K562 (cell line): Measurements from ENCODE around the gene PIGQ. TPM values are rescaled to one million over a fixed set of nuclear protein-coding genes. Genes with fewer than 3 reads are reported as not detected.
A peak's percentile ranks its signal among the peaks of the same experiment; 100 is the strongest.

Experiments
- E2F3 ChIP-seq: fragments of 250-450 bp; sonication (Bioruptor Pico); IDR thresholded peaks from 2 replicates; pipeline ENCODE4 v1.4.0; 2020; ENCODE audit warnings: mild to moderate bottlenecking
- ELF1 ChIP-seq: fragments of 200-800 bp; sonication (Bioruptor generic); IDR thresholded peaks from 2 replicates; pipeline ENCODE4 v1.6.1; 2016; ENCODE audit warnings: missing genetic modification characterization, missing compliant biosample characterization
- FIP1L1 ChIP-seq: fragments of 200-400 bp; formaldehyde crosslinking; IDR thresholded peaks from 2 replicates; pipeline ENCODE4 v1.6.1; 2018; ENCODE audit warnings: mild to moderate bottlenecking, low read depth, low read length; ENCODE audit not compliant: poor library complexity, severe bottlenecking
- FOSL1 ChIP-seq: fragments of 200-800 bp; sonication (Bioruptor generic); conservative IDR thresholded peaks from 2 replicates; pipeline ENCODE4 v1.6.1; 2016; ENCODE audit warnings: missing genetic modification characterization, missing compliant biosample characterization
- HDAC1 ChIP-seq, 2 experiments: fragments of 450-650 bp; IDR thresholded peaks; 2 replicates each; pipeline ENCODE4 v1.6.1; 2016 to 2017; ENCODE audit warnings: inconsistent platforms in 1 of 2, mild to moderate bottlenecking in 1 of 2, moderate library complexity in 1 of 2
- MAX ChIP-seq: sonication (generic); formaldehyde crosslinking; IDR thresholded peaks from 2 replicates; pipeline ENCODE4 v1.9.0; 2022; ENCODE audit warnings: mild to moderate bottlenecking, missing genetic modification reagents
- MAZ ChIP-seq, 2 experiments: fragments of 450-650 bp in 1 of 2; sonication (generic) in 1 of 2; formaldehyde crosslinking; IDR thresholded peaks in 1 of 2; conservative IDR thresholded peaks in 1 of 2; 2 replicates each; pipeline versions ENCODE4 v1.4.0 to v1.5.0; 2020; ENCODE audit warnings: mild to moderate bottlenecking in 1 of 2, missing genetic modification reagents in 1 of 2
- RAD51 ChIP-seq: fragments of 450-650 bp; IDR thresholded peaks from 2 replicates; pipeline ENCODE4 v1.7.1; 2016; ENCODE audit warnings: low read depth, mild to moderate bottlenecking, borderline replicate concordance
- RREB1 ChIP-seq: fragments of 250-450 bp; sonication (Bioruptor Pico); IDR thresholded peaks from 2 replicates; pipeline ENCODE4 v1.4.0; 2020
- SAFB2 ChIP-seq: fragments of 200-400 bp; formaldehyde crosslinking; IDR thresholded peaks from 2 replicates; pipeline ENCODE4 v1.6.1; 2018; ENCODE audit warnings: borderline replicate concordance, low read length, low read depth, moderate library complexity; ENCODE audit not compliant: severe bottlenecking
- TFAP4 ChIP-seq: sonication (generic); formaldehyde crosslinking; IDR thresholded peaks from 2 replicates; pipeline ENCODE4 v1.8.0; 2022; ENCODE audit warnings: missing genetic modification reagents, mild to moderate bottlenecking, moderate library complexity, borderline replicate concordance
- XRCC4 ChIP-seq: IDR thresholded peaks from one replicate; pipeline ENCODE4 v1.6.1; 2011; ENCODE audit not compliant: insufficient read depth, insufficient read length; ENCODE audit errors: extremely low read depth
- ZNF143 ChIP-seq: sonication (generic); formaldehyde crosslinking; IDR thresholded peaks from 2 replicates; pipeline ENCODE4 v1.9.0; 2022; ENCODE audit warnings: mild to moderate bottlenecking, missing genetic modification reagents
- polyA plus RNA-seq, 8 experiments: library from polyadenylated mRNA; depleted of rRNA in 4 of 8; stranded (reverse) in 5 of 8; unstranded in 3 of 8; fragments of >200 nt; fragmentation: Nextera tagmentation in 2 of 8; fragmentation: Illumina TruSeq in 1 of 8; extraction: Ambion mirVana in 2 of 8; extraction: Trizol in 1 of 8; gene quantifications; 2 replicates each; pipeline versions ENCODE4 v1.2.1 to v1.2.3, GENCODE V29; 2011 to 2014; ENCODE audit warnings: inconsistent platforms in 1 of 8, missing spikeins in 1 of 8
- total RNA-seq, 7 experiments: library from RNA; depleted of rRNA in 6 of 7; stranded (reverse); fragments of >200 nt in 6 of 7; fragmentation: Illumina TruSeq in 2 of 7; extraction: Trizol in 2 of 7; gene quantifications; 2 replicates each; pipeline versions ENCODE4 v1.2.1 to v1.2.3, GENCODE V29; 2011 to 2021; ENCODE audit warnings: low replicate concordance in 1 of 7

PIGQ gene
- total and polyA plus RNA-seq, 9 of the 15 experiments (the other 6 are each of a cell fraction or from before 2014, with no cell fraction given) = 0.20 to 49.6 (median 11.7) TPM

- TF ChIP-seq HDAC1 (IDR thresholded peaks at IDR 0.05) (0 out of 4 replicates have a peak, but pooled peaks of 1 of the 2 experiments have one; percentile 40), ZNF143 (CRISPR knock-in tag) (no peak; the same call in 1 of the 2 replicates), RREB1 (CRISPR knock-in tag) (no peak), ELF1 (tag) (no peak; the same call in 1 of the 2 replicates), FOSL1 (peak; percentile 89), RAD51 (no peak), FIP1L1 (peak; percentile 40), MAZ (CRISPR knock-in tag; conservative IDR thresholded peaks at IDR 0.05 in 1 of 2, IDR thresholded peaks at IDR 0.05 in 1 of 2) (peak; percentile 8 to 62; a peak in 2 of 4 replicates), TFAP4 (CRISPR knock-in tag) (peak; percentile 83), SAFB2 (no peak), MAX (CRISPR knock-in tag) (peak; percentile 52), E2F3 (CRISPR knock-in tag) (peak; percentile 39; the same call in 1 of the 2 replicates), XRCC4 (no peak)
These were observed 41.4 kb upstream of the PIGQ start (continued) for GRCh38 chr16:528111-529011.
